HEK293T (cell line): Measurements from ENCODE around the gene CBLN3.

ENCODE experiments used
- CTCF ChIA-PET: fragments of 350-600 bp; formaldehyde crosslinking; extraction: SDS; loops from one replicate; lab custom pipeline; 2021; ENCODE audit warnings: antibody characterized with exemption, inconsistent platforms; lab: Yijun Ruan, JAX
- POLR2A ChIA-PET: fragments of 350-600 bp; formaldehyde crosslinking; extraction: SDS; loops from one replicate; lab custom pipeline; 2020; ENCODE audit warnings: antibody characterized with exemption, inconsistent platforms; lab: Yijun Ruan, JAX
- DNase-seq: peaks from one replicate; pipeline ENCODE4 v3.0.0; 2012; ENCODE audit warnings: mixed read lengths; ENCODE audit errors: extremely low spot score
- ARNT ChIP-seq: fragments of 450-650 bp; IDR thresholded peaks from 2 replicates; pipeline ENCODE4 v1.6.1; 2017; ENCODE audit warnings: mild to moderate bottlenecking
- BHLHE40 ChIP-seq: fragments of 450-650 bp; IDR thresholded peaks from 2 replicates; pipeline ENCODE4 v1.6.1; 2016; ENCODE audit warnings: mild to moderate bottlenecking, moderate library complexity, borderline replicate concordance
- CTBP1 ChIP-seq: fragments of 450-650 bp; IDR thresholded peaks from 2 replicates; pipeline ENCODE4 v1.6.1; 2016; ENCODE audit warnings: borderline replicate concordance
- ELF4 ChIP-seq: fragments of 450-650 bp; IDR thresholded peaks from 2 replicates; pipeline ENCODE4 v1.6.1; 2017; ENCODE audit warnings: antibody characterized with exemption
- FOXA1 ChIP-seq: fragments of 450-650 bp; IDR thresholded peaks from 2 replicates; pipeline ENCODE4 v1.6.1; 2016; ENCODE audit warnings: mild to moderate bottlenecking
- FOXK2 ChIP-seq: fragments of 450-650 bp; IDR thresholded peaks from 2 replicates; pipeline ENCODE4 v1.6.1; 2016; ENCODE audit warnings: mild to moderate bottlenecking
- HDGF ChIP-seq: fragments of 450-650 bp; IDR thresholded peaks from 2 replicates; pipeline ENCODE4 v1.6.1; 2017; ENCODE audit warnings: antibody characterized with exemption, borderline replicate concordance
- L3MBTL2 ChIP-seq: fragments of 450-650 bp; conservative IDR thresholded peaks from 2 replicates; pipeline ENCODE4 v1.6.1; 2016; ENCODE audit warnings: mild to moderate bottlenecking
- LEF1 ChIP-seq: fragments of 450-650 bp; IDR thresholded peaks from 2 replicates; pipeline ENCODE4 v1.6.1; 2017; ENCODE audit warnings: mild to moderate bottlenecking, borderline replicate concordance
- NFRKB ChIP-seq: fragments of 450-650 bp; IDR thresholded peaks from 2 replicates; pipeline ENCODE4 v1.6.1; 2016; ENCODE audit warnings: mild to moderate bottlenecking, moderate library complexity
- SP1 ChIP-seq: fragments of 450-650 bp; IDR thresholded peaks from 2 replicates; pipeline ENCODE4 v1.6.1; 2017
- SUZ12 ChIP-seq: fragments of 450-650 bp; IDR thresholded peaks from 2 replicates; pipeline ENCODE4 v1.6.1; 2016; ENCODE audit warnings: mild to moderate bottlenecking
- TARDBP ChIP-seq: fragments of 450-650 bp; IDR thresholded peaks from 2 replicates; pipeline ENCODE4 v1.6.1; 2016
- ZNF384 ChIP-seq: fragments of 450-650 bp; IDR thresholded peaks from 2 replicates; pipeline ENCODE4 v1.6.1; 2016
- TF ChIP-seq, protein P1 (sequence below): fragments of 450-650 bp; IDR thresholded peaks from 2 replicates; pipeline ENCODE4 v1.6.1; 2016

CBLN3 gene

DNA sequence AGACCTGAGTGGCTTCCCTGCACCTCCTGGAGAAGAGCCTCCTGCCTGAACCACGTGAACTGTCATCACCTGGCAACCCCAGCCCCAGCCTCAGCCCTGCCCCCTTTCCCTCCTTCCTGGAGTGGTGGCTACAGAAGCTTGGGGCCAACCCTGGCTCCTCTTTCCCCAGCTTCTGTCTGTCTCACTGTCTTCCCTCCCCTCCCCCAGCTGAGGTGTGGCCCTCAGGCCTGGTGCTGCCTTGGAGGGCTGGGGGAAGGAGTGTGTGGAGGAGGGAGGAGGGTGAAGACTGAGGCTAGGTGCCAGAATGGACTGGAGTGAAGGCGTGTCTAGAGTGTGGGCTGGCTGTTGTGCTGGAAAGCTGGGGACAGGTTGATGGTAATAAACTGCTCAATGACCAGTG, 51.8 kb downstream of the CBLN3 start:
- no peak for TF ChIP-seq TARDBP
- no peak for TF ChIP-seq ELF4
- no peak for TF ChIP-seq BHLHE40
- no peak for TF ChIP-seq HDGF
- TF ChIP-seq L3MBTL2: no peak
- no peak for TF ChIP-seq SP1
- TF ChIP-seq LEF1: no peak
- TF ChIP-seq FOXA1: no peak
- TF ChIP-seq NFRKB: no peak
- TF ChIP-seq, protein P1, sequence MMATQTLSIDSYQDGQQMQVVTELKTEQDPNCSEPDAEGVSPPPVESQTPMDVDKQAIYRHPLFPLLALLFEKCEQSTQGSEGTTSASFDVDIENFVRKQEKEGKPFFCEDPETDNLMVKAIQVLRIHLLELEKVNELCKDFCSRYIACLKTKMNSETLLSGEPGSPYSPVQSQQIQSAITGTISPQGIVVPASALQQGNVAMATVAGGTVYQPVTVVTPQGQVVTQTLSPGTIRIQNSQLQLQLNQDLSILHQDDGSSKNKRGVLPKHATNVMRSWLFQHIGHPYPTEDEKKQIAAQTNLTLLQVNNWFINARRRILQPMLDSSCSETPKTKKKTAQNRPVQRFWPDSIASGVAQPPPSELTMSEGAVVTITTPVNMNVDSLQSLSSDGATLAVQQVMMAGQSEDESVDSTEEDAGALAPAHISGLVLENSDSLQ: no peak
- TF ChIP-seq ZNF384: no peak
- no peak for TF ChIP-seq CTBP1
- no peak for DNase-seq
- ChIA-PET POLR2A (interaction anchor here (1.2 to 6.9 kb wide), 4 partner anchors 11 to 65 kb away, joined by 3 to 34 read pairs (median 7); partner anchors contain the start of genes CBLN3, KHNYN and SDR39U1), CTCF (interaction anchor here (0.9 to 1.3 kb wide), 2 partner anchors 12 to 26 kb away, joined by 3 to 4 read pairs; no protein-coding TSS in a partner anchor)

DNA sequence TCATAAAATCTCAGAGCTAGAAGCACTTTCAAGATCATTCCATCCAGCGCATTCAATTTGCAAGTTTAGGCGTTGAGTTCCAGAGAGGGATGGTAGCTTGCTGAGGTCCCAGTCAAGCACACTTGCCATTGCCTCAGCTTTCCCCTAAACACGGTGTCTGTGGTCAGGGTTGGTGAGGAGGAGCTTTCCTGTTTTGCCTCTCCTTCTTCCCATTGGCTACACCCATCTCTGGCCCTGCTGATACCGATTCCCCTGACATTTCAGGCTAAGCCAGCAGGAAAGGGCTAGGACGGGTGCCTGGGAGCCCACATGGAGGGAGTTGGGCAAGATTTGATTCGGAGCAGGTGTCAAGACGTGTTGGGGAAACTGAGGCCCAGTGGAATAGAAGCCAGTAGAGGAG, 52.3 kb downstream of the CBLN3 start:
- ChIA-PET POLR2A (interaction anchor here (1.2 to 6.9 kb wide), 2 partner anchors 54 to 65 kb away, joined by 3 to 34 read pairs; partner anchors contain the start of genes CBLN3, KHNYN and SDR39U1), CTCF (interaction anchor here (0.9 to 1.3 kb wide), 2 partner anchors 11 to 27 kb away, joined by 3 to 4 read pairs; no protein-coding TSS in a partner anchor)
- DNase-seq: no peak
- no peak for TF ChIP-seq TARDBP
- TF ChIP-seq BHLHE40: no peak
- no peak for TF ChIP-seq ELF4
- TF ChIP-seq CTBP1: no peak
- TF ChIP-seq NFRKB: no peak
- TF ChIP-seq SP1: no peak
- no peak for TF ChIP-seq HDGF
- TF ChIP-seq ZNF384: no peak
- no peak for TF ChIP-seq ARNT
- no peak for TF ChIP-seq FOXK2
- TF ChIP-seq FOXA1: no peak
- TF ChIP-seq SUZ12: no peak
- no peak for TF ChIP-seq L3MBTL2
- TF ChIP-seq, protein P1: no peak
- no peak for TF ChIP-seq LEF1
